SIG-M5 treated with dmso at 0.1 percent for 504 hours (cell line): ENCODE data around the gene PRM3.

Experiments
- DNase-seq: peaks from one replicate; lab custom pipeline; 2025; ENCODE audit not compliant: unreplicated experiment; lab: John Stamatoyannopoulos, UW

The PRM3 gene

DNA sequence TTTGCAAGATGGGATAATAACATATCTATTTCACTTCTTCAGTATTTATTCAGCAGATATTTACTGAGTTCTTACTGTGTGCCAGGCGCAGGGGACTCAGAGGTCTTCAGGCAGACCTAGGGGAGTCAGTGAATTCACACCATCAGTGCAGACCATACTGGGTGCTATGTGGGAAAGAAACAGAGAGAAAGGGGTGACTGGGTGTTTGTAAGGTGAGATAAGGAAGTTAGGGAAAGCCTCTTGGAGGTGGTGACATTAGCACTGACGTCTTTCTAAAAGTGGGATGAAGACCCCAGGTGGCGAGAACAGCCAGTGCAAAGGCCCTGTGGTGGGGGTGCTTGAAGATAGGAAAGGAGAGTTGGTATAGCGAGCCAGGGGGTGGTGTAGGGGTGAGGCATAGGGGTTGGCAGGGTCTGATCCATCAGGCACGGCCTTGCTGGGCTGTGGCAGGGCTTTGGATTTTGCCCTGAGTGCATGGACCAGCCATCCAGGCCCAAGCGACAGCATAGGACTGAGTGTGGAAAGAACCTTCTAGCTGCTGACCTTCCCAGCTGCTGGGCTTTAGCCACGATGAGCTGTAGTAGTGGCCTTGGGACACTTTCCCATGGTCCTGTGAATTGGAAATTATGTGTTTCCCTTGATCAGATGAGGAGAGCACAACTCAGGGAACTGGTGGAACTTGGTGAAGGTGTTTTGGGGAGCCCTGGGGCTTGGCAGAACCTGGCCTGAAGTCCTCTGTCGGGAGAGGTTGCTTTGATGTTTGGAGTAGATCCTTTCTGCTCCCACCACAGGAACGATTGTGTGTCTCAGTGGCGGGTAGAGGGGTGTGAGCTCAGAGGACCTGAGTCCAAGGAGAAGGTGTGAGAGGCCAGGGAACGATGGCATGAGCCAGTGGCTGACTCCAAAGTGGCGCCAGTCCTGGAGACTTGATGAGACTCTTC is 13.5 kb downstream of the PRM3 start:
- DNase-seq, result no peak

DNA sequence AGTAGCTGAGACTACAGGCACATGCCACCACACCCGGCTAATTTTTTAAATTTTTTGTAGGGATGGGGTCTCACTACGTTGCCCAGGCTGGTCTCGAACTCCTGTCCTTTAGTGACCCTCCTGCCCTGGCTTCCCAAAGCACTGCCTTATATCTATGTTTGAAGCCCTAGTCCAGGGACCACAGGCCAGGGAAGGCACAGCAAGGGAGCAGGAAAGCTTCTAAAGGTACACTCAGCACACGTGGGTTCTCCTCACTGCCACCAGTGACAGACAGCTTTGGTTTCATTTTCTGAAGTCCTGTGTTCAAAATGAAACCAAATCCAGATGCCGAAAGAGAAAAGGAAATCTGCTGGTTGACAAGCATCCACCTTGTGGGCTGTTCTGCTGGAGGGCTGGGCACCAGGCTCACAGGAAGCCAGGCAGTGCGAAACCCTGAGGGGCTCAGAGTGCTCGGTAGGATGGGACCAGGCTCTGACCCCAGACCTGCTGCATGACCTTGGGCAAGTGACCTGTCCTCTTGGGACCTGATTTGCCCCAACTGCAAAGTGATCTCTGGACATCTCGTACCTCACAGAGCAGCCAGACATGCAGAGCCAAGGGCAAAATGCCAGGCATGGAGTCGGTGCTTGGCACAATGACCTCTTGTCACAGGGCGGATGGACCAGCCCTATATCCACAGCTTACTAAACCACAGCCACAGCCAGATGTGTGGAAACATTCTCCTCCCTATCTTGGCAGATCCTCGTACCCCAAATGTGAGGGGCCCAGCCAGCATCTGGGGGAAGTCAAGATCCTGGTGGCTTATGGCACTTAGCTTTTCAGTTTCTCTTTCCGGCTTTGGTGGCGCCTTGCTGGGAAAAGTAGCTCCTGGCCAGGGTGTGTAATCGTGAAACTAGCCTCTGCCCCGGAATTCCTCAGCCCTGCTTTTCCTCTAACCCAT is 14.6 kb downstream of the PRM3 start:
- no peak for DNase-seq

DNA sequence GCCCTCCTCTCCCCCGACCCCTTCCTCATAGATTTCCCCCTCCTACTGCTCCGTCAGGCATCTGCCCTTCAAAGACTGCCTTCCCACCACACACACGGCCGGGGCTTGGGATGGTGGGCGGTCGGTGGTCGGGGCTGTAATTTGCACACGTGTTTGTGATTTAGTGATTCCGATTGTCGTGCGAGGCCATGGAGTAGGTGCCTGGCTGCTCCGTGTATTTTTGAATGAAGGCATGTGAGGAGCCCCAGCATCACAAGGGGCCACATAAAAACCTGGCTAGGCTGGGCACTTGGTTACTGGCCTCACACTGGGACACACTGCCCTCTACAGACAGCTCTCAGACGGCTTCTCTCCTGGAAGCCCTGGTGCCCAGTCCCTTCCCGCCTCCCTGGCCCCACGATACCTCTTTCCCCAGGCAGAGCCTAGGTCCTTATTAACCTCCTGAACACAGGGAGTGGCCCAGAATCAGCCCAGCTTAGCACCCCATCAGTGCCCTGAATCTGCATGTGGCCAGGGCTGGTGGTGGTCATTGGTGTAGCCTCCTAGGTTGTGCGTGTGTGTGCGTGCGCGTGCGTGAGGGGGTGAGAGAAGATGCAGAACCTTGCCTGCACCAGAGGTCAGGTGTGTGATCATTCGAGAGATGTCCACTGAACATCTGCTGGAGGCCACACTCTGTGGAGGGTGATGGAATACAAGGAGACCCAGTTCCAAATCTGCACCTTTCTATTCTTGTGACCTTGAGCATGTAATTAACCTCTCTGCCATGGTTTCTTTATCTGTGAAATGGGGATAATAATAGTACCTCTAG is 16.1 kb downstream of the PRM3 start:
- peak; percentile 74 for DNase-seq

DNA sequence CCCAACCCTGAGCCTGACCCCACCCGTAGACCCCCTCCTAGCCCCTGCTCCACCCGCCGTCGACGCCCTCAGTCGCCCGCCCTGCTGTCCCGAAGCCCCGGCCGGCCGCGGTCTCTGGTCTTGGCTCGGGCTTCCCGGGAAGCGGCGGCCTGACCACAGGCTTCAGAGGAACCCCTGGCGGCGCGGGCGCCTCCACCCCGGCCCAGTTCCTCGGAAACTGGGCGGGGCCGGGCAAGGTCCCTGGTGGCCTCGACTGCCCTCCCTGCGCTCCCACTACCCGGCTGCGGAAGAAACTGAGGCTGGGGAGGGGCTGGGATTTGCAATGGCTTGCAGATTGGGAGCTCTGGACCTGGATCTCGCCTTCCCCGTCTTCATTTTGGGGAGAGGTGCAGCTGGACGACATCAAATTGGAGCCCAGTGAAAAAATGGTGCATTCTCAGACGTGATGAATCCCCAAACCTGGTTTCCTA is 16.7 kb downstream of the PRM3 start:
- DNase-seq, result no peak

DNA sequence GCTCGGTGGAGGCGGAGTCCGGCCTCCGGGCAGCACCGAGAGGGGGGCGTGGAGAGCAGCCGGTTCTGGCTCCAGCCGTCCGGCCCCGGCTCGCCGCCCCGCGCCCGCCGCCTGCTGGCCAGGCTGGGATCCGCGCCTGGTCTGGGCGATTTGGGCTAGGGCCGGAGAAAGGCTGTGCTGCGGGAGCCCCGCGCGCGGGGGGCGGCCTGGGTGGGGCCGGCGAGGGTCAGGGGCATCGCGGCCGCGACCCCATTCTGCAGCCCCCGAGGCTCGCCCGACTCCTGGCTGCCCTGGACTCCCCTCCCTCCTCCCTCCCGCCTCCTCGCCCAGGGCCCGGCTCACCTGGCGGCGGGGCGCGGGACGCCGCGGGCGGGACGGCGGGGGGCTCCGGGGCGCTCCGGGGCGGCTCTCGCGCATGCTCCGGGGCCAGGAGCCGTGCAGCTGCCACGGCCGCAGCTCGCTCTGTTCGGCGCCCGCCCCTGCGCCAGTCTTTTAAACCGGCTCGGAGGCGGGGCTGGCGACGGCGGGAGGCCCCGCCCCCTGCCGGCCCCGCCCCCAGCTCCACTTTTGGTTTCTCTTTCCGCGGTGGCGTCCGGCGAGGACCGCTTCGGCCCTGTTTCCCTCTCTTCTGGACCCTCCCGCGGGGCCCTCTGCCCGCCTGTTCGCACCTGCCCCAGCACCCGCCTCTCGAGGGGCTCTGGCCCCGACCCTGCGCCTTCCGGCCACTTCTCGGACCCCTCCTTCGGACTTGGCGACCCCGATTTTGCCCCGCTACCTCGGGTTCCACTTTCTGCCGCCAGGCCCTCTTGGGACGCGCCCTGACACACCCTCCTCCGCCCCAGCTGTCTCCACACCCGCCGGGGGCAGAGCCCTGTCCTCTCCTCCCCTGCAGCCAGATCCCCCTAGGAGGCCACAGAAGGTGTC is 17.4 kb downstream of the PRM3 start, which contains the start of gene SOCS1:
Gene SOCS1 (minus strand): TSS at position 468 of the 924 bp plus-strand sequence. CDS start 726 bp downstream, outside the sequence.
- DNase-seq, result peak; percentile 64

DNA sequence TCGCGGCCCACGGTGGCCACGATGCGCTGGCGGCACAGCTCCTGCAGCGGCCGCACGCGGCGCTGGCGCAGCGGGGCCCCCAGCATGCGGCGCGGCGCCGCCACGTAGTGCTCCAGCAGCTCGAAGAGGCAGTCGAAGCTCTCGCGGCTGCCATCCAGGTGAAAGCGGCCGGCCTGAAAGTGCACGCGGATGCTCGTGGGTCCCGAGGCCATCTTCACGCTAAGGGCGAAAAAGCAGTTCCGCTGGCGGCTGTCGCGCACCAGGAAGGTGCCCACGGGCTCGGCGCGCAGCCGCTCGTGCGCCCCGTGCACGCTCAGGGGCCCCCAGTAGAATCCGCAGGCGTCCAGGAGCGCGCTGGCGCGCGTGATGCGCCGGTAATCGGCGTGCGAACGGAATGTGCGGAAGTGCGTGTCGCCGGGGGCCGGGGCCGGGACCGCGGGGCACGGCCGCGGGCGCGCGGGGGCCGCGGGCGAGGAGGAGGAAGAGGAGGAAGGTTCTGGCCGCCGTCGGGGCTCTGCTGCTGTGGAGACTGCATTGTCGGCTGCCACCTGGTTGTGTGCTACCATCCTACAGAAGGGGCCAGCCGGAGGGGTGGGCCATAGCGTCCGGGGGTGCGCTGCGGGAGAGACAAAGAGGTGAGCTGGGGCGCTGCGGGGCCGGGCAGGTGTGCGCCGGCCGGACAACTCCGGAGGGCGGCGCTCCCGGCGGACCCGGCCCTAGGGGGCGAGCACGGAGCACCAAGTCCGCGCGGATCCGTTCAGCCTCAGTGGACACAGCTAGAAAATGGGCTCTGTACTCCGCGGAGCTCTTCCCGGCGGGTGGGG is 18.3 kb downstream of the PRM3 start:
- no peak for DNase-seq

DNA sequence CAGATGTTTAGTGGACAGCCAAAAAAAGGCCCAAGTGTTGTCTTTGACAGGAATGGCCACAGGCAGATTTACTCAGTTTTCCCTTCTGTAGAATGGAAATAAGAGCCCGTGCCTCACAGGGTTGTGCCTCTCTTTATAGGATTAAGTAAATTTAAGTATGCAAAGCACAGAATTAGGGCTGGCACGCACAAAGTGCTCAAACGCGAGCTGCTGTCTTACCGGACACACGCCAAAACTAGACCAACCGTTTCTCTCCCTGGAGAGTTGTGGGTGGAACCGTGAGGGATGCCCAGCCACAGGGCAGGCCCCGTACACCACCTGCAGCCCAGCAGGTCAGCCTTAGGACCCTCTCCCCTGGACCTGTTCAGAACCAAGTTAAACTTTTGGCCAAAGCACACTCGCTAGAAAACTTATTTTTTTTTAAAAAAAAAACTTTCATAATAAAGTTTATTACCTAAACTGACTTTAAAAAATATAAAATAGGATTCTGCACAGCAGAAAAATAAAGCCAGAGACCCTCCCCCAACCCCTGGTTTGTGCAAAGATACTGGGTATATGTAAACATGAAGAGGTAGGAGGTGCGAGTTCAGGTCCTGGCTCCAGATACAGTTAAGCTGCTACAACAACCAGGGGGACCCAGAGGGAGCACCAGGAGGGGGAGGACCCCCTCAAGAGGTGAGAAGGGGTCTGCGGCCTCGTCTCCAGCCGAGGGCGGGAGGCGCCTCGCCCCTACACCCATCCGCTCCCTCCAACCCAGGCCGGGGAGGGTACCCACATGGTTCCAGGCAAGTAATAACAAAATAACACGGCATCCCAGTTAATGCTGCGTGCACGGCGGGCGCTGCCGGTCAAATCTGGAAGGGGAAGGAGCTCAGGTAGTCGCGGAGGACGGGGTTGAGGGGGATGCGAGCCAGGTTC is 19.2 kb downstream of the PRM3 start:
- DNase-seq, result no peak

DNA sequence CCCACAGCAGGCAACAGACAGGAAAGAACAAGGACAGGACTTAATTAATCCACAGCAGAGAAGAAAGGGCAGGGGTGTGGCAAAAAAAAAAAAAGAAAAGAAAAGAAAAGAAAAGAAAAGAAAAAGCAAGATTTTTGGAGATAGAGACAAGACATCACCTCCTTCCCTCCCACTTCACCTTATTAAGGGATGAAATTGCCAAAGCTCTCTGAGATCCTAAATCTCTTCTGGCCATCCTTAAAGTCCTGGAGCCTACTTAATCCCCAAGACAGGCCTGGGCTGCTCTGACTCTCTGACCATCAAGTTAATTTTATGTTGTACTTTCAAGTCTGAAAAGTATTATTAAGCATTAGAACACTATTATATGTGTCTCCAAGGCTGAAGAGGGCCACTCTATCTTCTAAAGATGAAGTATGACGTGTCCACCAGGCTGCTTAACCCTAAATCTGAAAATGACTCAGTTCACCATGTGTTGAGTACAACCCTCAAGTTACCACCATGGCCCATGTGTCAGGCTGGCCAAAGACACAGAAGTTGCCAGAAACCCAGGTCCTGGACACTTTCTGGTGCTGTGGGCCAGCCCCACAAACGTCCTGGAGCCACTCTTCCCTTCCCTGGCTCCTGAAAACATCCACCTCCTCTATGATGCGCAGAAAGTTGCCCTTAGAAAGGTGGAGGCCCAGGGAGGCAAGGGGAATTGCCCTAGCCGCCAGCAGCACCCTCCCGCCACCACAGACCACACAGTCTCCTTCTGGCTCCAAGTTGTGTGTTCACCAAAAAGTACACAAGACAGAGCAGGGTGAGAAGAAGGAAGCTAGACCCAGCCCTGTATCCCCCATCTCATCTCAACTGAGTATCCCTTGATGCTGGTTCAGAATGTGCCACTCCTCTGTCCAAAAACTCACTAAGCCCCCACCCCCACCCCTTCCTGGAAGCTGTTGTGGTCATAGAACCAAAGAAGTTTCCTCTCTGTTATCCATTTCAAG is 20.1 kb downstream of the PRM3 start:
- DNase-seq, result no peak

DNA sequence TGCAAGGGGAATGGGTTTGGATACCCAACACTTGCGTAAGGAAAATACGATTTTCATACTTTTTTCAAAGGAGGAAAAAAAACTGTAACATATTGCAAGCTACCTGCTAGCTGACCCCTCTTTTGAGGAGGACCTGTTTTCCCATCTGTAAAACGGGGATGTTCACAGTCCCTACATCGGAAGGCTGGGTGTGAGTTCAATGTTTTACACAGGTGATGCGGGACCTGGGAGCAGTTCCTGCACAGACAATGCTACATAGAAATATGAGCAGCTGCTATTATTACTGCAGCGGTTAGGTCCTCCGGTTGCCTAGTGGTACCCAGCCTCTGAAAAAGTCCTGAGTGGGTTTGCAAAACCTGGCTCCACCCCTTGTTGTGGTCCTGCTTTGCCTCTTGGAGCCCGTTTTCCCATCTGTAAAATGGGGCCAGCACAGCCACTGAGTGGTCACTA is 20.9 kb downstream of the PRM3 start:
- no peak for DNase-seq

DNA sequence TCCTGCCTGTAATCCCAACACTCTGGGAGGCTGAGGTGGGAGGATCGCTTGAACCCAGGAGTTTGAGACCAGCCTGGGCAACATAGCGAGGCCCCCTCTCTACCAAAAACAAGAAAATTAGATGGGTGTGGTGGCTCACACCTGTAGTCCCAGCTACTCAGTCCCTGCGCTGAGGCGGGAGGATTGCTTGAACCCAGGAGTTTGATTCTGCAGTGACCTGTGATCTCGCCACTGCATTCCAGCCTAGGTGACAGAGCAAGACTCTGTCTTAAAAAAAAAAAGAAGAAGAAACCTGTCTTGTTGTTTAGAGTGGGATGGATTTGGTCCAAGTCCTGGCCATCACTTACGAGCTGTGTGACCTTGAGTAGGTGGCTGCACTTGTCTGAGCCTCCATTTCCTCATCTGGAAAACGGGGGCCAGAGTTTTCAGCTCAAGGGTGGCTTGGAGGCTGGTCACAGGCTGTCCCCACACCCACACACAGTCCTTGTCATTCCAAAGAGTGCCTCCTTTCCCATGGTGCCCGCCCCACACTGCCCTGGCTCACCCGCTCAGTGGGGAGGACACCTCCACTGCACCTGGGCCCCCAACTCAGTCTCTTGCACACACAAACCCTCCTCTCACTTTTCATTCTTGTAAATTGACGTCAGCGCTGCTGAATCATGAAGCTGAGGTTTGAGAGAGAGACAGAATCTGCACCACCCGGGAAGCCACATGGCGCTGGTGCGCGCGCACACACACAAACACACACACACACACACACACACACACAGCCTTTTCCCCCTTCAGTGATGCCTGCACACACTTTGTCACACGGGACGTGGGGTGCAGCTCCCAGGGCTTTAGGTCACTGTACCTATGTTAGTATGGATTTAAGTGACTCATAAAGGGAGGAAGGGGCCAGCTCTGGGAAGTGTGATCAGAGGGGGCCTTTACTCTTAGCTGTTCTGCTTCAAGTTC is 21.6 kb downstream of the PRM3 start:
- no peak for DNase-seq

DNA sequence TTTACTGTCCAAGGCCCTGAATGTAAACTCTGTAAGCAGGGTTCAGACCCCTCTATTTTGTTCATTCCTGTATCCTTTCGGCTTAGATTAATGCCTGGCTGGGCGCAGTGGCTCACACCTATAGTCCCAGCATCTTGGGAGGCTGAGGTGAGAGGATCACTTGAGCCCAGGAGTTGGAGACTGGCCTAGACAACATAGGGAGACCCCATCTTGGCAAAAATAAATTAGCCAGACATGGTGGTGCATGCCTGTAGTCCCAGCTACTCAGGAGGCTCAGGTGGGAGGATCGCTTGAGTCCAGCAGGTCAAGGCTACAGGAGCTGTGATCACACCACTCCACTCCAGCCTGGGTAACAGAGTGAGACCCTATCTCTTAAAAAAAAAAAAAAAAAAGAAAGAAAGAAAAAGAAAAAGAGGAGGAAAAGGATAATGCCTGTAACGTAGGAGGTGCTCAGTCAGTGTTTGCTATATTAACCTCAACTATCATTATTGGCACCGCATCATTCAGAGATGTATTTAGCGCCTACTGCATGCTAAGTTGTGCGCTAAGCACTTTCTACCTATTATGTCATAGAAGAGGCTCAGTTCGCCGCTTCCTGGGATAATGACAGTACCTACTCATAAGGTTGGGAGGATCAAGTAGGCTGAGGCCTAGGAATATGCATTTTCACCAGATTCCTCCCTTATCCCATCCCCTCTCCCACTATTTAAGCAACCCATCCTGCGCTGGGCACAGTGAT is 22.5 kb downstream of the PRM3 start:
- no peak for DNase-seq

DNA sequence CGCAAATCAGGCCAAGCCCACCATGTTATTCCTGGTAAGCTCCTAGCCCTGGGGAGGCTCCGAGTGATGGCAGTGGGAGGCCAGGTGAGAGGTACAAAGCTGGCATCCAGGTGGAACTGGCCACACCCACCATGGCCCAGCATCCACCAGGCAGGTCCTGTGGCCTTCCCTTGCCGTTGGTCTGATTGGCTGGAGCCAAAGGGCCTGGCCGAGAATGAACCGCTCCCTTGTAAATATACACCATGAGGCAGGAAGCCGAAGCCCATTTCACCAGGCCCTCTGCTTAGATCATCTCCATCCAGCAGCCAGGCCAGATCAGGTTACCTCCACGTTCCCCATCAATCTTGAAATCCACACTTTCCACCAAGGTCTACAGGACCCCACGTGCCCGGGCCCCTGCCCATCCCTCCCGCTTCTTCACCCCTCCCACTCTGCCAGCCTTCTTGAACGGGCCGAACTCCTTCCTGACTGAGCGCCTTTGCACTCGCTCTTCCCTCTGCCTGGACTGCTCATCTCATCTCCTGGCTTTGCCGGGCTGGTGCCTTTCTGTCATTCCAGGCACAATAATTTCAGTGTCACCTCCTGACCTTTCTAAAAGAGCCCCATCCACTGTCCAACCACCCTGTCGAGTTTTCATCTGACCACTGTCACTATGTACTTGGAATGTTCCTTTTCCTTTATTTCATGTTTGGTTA is 23.2 kb downstream of the PRM3 start:
- no peak for DNase-seq

DNA sequence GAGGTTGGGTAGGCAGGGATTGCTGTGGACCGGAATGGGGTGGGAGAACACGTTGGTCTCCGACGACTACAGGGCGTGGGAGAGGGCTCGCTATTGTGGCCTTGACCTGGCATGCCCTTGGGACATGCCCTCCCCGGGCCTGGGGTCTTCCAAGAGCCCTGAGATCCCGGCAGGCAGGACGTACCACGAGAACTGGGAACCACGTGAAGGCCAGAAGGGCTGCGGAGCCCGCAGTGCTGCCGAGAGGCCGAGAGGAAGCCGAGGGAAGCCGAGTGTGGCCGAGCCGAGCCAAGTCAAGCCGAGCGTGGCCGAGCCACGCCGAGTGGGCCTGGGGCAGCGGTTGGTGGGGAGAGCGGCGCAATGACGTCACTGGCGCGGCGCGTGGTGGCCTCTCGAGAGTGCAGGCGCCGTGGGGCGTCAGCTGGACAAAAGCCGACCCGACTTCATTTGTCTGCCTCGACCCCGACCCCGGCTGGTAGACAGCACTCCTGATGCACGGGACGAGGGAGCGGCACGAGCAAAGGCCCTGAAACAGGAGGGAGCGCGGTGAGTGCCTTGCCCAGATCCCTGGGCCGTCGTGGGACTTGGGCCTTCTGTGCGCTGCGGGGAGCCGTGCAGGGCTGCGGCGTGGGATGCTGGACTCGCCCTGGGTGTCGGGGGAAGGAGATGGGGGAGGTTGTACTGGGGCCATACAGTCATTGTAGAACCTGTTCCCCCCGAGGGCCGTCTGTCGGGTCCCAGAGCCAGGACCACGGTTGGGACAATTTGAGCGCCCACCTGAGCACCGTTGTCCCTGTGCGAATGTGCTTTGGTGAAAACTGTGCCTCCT is 24.0 kb downstream of the PRM3 start:
- no peak for DNase-seq
